Fibroblast of lung (primary cell): ENCODE data around the gene PARP8.

Experiments
- CTCF ChIP-seq, 2 donors: IDR thresholded peaks in 1 of 2; conservative IDR thresholded peaks in 1 of 2; 1 replicate in 1 of 2; 2 replicates in 1 of 2; pipeline ENCODE4 v1.5.1; 2011 to 2012; ENCODE audit warnings: low read length in 2 of 2, control low read depth in 1 of 2, inconsistent platforms in 1 of 2, low read depth in 1 of 2, mild to moderate bottlenecking in 1 of 2
- EZH2 ChIP-seq: IDR thresholded peaks from 2 replicates; pipeline ENCODE4 v1.5.1; 2012; ENCODE audit warnings: low read length, control low read depth, mild to moderate bottlenecking; ENCODE audit errors: missing control alignments

- TF ChIP-seq EZH2 = no peak
- TF ChIP-seq CTCF (conservative IDR thresholded peaks at IDR 0.05 in 1 of 2, IDR thresholded peaks at IDR 0.05 in 1 of 2; ENCODE audit: low read depth in 1 of 2, low read length in 2 of 2) = no peak
Observed at GRCh38 chr5:50699737-50700136, 33.3 kb downstream of the PARP8 start.
